ENCODE measurements around the gene MOB3A.
A peak's percentile ranks its signal among the peaks of the same experiment; 100 is the strongest.
"Not testable (repeated sequence)": the region's sequence is repeated elsewhere in the genome, so short reads cannot be mapped to it uniquely, and the experiment has no call there.

The MOB3A gene

GRCh38 chr19:2037651-2038255 lies 58.4 kb downstream of the MOB3A start:
- Mint-ChIP-seq H3K4me3 (no peak overlapping the region), H3K9me3 (no peaks in the 10 kb centered on the region), H3K27ac (peak overlapping the region in 1 of 3 experiments; percentile 46), H3K4me1 (peaks cover 1% of the 10 kb centered on the region), H3K36me3 (ENCODE audit: low read depth) (peaks cover 4% of the 10 kb centered on the region), H3K27me3 (ENCODE audit: low read depth) (no peaks in the 10 kb centered on the region)
- TF ChIP-seq, protein P1, sequence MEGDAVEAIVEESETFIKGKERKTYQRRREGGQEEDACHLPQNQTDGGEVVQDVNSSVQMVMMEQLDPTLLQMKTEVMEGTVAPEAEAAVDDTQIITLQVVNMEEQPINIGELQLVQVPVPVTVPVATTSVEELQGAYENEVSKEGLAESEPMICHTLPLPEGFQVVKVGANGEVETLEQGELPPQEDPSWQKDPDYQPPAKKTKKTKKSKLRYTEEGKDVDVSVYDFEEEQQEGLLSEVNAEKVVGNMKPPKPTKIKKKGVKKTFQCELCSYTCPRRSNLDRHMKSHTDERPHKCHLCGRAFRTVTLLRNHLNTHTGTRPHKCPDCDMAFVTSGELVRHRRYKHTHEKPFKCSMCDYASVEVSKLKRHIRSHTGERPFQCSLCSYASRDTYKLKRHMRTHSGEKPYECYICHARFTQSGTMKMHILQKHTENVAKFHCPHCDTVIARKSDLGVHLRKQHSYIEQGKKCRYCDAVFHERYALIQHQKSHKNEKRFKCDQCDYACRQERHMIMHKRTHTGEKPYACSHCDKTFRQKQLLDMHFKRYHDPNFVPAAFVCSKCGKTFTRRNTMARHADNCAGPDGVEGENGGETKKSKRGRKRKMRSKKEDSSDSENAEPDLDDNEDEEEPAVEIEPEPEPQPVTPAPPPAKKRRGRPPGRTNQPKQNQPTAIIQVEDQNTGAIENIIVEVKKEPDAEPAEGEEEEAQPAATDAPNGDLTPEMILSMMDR (IDR thresholded peaks at IDR 0.05; ENCODE audit: unreplicated experiment in 3 of 3), result no peak

DNA sequence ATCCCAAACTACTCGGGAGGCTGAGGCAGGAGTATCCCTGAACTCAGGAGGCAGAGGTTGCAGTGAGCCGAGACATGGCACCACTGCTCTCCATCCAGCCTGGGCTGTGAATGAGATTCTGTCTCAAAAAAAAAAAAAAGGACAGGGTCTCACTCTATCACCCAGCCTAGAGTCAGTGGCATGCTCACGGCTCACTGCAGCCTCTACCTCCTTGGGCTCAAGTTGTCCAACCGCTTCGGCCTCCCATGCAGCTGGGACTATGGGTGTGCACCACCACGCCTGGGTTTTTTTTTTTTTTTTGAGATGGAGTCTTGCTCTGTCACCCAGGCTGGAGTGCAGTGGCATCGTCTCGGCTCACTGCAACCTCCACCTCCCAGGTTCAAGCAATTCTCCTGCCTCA lies 59.7 kb downstream of the MOB3A start:
- no peak overlapping the region for H3K27ac Mint-ChIP-seq
- peaks cover 4% of the 10 kb centered on the region for H3K36me3 Mint-ChIP-seq (ENCODE audit: low read depth)
- H3K27me3 Mint-ChIP-seq (ENCODE audit: low read depth), result no peaks in the 10 kb centered on the region
- TF ChIP-seq, protein P1 (IDR thresholded peaks at IDR 0.05; ENCODE audit: unreplicated experiment in 3 of 3), result no peak
- H3K9me3 Mint-ChIP-seq, result no peaks in the 10 kb centered on the region
- H3K4me3 Mint-ChIP-seq, result no peak overlapping the region
- H3K4me1 Mint-ChIP-seq, result peaks cover 10% of the 10 kb centered on the region

DNA sequence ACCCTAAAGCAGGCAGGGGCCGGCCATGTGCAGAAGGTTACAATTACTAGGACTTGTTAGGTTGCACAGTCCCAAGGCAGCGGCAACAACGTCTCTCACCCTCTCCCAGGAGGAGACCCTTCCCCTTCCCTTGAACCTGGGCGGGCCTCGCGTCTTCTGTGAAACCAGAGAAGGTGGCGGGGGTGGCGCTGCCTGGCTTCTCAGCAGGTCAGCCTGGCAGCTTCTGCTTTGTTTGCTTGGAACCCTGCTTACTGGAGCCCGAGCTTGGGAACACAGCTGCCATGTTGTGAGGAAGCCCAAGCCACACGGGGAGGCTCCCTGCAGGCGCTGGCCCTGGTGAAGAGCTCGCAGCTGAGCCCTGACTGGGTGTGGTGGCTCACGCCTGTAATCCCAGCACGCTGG lies 60.5 kb downstream of the MOB3A start:
- no peaks in the 10 kb centered on the region for H3K27me3 Mint-ChIP-seq (ENCODE audit: low read depth)
- H3K4me1 Mint-ChIP-seq, result peaks cover 10% of the 10 kb centered on the region
- H3K4me3 Mint-ChIP-seq, result no peak overlapping the region
- H3K36me3 Mint-ChIP-seq (ENCODE audit: low read depth), result peaks cover 4% of the 10 kb centered on the region
- H3K27ac Mint-ChIP-seq, result no peak overlapping the region
- TF ChIP-seq, protein P1 (IDR thresholded peaks at IDR 0.05; ENCODE audit: unreplicated experiment in 3 of 3), result no peak
- no peaks in the 10 kb centered on the region for H3K9me3 Mint-ChIP-seq

DNA sequence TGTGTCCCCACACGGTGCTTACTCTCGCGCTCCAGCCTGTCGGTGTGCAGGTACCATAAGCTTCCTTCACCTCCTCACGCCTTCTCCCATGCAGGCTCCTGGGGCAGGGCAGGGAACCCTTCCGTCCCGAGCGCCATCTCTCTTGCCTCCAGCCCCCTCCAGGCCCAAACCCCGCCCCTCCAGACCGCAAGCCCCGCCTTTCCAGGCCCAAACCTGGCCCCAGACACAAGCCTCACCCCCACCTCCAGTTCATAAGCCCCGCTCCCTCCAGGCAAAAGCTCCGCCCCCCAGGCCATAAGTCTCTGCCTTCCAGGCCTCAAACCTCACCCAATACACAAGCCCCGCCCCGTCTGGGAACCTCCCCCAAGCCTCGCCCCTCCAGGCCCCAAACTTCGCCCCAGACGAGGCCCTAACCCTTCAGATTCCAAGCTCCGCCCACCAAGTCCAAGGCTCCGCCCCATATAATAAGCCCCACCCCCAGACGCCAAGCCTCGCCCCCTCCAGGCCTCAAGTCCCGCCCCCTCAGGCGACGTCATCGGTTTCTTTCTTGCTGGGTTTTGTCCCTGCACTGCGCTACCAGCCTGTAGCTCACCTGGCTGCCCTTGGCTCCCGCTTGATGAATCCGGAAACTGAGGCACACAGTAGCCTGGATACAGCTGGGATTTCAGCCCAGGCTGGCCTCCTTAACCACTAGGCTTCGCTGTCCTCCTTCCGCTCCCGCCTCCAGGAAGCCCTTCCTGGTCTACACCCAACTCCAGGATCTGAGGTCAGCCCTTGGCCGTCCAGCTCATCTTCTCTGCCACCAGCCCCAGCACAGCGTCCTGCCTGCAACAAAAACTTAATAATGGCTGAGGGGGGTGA lies 61.2 kb downstream of the MOB3A start:
- TF ChIP-seq, protein P1 (IDR thresholded peaks at IDR 0.05; ENCODE audit: unreplicated experiment in 3 of 3), result no peak
- no peaks in the 10 kb centered on the region for H3K27me3 Mint-ChIP-seq (ENCODE audit: low read depth)
- peaks cover 4% of the 10 kb centered on the region for H3K36me3 Mint-ChIP-seq (ENCODE audit: low read depth)
- H3K27ac Mint-ChIP-seq, result no peak overlapping the region
- no peaks in the 10 kb centered on the region for H3K9me3 Mint-ChIP-seq
- H3K4me1 Mint-ChIP-seq, result peaks cover 10% of the 10 kb centered on the region
- no peak overlapping the region for H3K4me3 Mint-ChIP-seq

- not testable (repeated sequence) for H3K27ac Mint-ChIP-seq; H3K27me3 Mint-ChIP-seq (ENCODE audit: low read depth); H3K9me3 Mint-ChIP-seq; H3K36me3 Mint-ChIP-seq (ENCODE audit: low read depth); H3K4me1 Mint-ChIP-seq; H3K4me3 Mint-ChIP-seq
Measured at GRCh38 chr19:2034253-2034652, 61.9 kb downstream of the MOB3A start.

GRCh38 chr19:2033825-2034159 lies 62.3 kb downstream of the MOB3A start:
- Mint-ChIP-seq H3K4me3 (no peak overlapping the region), H3K4me1 (peaks cover 10% of the 10 kb centered on the region), H3K9me3 (no peaks in the 10 kb centered on the region), H3K27me3 (ENCODE audit: low read depth) (no peaks in the 10 kb centered on the region), H3K36me3 (ENCODE audit: low read depth) (peaks cover 4% of the 10 kb centered on the region), H3K27ac (no peak overlapping the region)
- TF ChIP-seq, protein P1 (IDR thresholded peaks at IDR 0.05; ENCODE audit: unreplicated experiment in 3 of 3), result no peak
